ENCODE results near the gene FGD3. TPM values are rescaled to one million over a fixed set of nuclear protein-coding genes. Genes with fewer than 3 reads are reported as not detected.

FGD3 gene
- total and polyA plus RNA-seq, 4 donors = 6.1 to 45.9 (median 17.6) TPM

DNA sequence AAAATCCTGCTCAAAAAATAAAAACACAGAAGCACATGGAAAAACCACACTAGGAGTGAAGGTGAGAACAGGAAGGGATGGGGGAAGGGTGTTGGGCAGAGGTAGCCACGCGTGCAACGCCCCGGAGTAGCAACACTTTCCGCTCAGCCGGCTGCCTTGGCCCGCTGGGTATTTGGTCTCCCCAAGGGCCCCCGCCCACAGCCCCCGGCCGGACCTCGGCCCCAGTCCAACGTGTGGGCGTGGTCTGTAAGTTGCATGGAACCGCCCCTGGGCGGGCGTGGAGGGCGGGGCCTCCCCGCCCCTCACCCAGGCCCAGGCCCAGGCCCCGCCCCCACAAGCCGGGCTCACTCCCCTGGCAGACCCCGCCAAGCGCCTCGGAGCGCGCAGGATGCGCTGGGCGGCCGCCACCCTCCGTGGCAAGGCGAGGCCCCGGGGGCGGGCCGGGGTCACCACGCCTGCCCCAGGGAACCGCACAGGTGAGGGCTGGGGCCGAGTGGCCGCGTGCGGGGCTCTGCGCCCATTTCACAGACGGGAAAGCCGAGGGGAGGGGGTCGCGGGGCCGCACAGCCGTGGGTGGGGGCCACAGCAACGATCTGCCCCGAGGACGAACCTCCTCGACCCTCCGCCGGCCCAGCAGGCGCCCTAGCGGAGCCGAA, 111.2 kb downstream of the FGD3 start, which contains the start of gene SUSD3:
Gene SUSD3 (plus strand): TSS at position 347 of the 656 bp plus-strand sequence. CDS start 42 bp downstream, at position 389.
- H3K27ac ChIP-seq (ENCODE audit: low read depth in 1 of 2, low read length in 1 of 2) = peak within 1 kb of the TSS in 1 of 2 donors; percentile 32
- WGBS, 2 donors = 2% methylated on average over 41 to 55 of the region's 55 CpGs
- ATAC-seq (ENCODE audit: insufficient read depth, low FRiP score) (peak; percentile 74), DNase-seq (peak; percentile 74 to 87 (median 81))
- TF ChIP-seq CTCF (IDR thresholded peaks at IDR 0.05; ENCODE audit: control extremely low read depth, extremely low read depth) = no peak
- H3K9me3 ChIP-seq (ENCODE audit: control insufficient read depth in 4 of 4, insufficient read depth in 3 of 4, low read length in 3 of 4) = no peaks in the 10 kb centered on the region
- H3K36me3 ChIP-seq (ENCODE audit: control insufficient read depth in 4 of 4, insufficient read depth in 4 of 4, low read length in 4 of 4) = no peaks in the 10 kb centered on the region
- H3K27me3 ChIP-seq (ENCODE audit: control insufficient read depth in 3 of 3, insufficient read depth in 3 of 3, low read length in 2 of 3) = no peaks in the 10 kb centered on the region
- peaks cover 0 to 4% (median 3%) of the 10 kb centered on the region in 5 donors for H3K4me1 ChIP-seq (ENCODE audit: control insufficient read depth in 5 of 5, insufficient read depth in 5 of 5, low read length in 5 of 5)
- peak within 1 kb of the TSS; percentile 25 for H3K4me3 ChIP-seq
- H3K9ac ChIP-seq (ENCODE audit: insufficient read depth in 1 of 2, low read length in 2 of 2) = no peak within 1 kb of the TSS

DNA sequence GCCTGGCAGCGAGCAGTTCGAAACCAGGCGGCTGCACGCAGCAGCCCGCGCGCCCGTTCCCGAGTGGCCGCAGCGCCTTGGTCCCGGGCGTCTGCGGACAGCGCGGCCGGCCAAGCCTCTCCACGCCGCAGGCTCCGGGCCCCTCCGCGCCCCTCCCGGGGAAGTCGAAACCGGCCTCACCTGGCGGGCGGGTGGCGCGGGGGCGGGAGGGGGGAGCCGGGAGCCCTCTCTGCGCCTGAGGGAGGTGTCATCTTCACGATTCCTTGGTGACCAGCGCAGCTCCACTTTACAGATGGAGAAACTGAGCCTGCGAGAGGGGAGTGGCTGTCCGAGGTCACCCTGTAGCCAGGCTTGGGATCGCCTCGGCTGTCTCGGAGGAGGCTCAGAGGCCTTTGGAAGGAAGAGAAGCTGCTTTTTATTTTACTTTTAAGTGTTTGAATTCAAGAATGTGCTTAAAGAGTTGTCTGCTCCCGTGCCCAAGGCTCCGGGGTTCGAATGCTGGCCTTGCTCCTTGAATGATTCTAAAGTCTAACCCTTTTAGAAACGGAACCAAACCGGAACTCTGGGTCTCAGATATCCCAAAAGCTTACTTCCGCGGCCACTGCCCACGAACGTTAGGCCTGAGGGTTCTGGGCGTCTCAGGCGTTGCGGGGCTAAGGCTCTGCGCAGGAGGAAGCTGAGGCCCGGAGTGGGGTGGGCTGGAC, 111.8 kb downstream of the FGD3 start:
- H3K9ac ChIP-seq (ENCODE audit: insufficient read depth in 1 of 2, low read length in 2 of 2) = no peak overlapping the region

DNA sequence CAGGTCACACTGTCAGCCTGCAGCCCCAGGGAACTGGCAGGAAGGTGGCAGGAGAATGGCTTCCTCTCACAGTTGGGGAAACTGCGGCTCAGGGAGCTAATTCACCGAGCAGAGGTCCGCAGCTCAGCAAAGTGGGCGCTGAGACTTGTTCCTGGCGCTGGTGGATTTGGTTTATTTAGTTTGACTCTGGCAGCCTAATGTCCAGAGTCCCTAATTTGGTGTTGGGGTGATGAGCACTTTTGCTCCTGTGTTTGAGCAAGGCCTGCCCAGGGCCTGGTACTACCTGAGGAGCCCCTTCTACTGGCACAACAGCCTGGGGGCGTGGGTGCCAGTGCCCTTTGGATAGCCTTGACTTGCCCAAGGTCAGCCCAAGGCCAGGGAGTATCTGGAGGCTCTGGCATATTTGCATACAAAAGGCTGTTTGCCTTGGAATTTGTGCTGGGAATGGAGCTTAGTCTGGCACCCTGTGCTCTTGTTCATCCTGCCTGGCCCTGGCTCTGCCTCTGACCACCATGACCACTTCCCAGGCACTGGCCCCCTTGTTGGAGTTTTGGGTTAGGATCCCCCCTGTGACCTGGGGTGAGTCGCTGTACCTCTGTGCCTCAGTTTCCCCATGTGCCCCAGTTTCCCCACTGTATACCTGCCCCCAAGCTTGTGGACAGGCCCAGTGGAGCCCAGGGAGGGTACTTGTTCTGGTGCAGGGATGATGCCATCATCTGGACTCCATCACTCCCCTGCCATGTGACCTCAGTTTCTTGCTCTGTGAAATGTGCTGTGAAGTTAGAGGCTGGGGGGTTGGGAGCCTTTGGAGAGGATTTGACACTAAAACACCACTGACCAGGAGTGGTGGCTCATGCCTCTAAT, 112.6 kb downstream of the FGD3 start:
- H3K27ac ChIP-seq (ENCODE audit: low read depth in 1 of 2, low read length in 1 of 2) = no peak overlapping the region

More for the DNA sequence above, 111.8 kb downstream of the FGD3 start:
- Histone ChIP-seq H3K4me1 (ENCODE audit: control insufficient read depth in 5 of 5, insufficient read depth in 5 of 5, low read length in 5 of 5) (peaks cover 0 to 3% (median 0%) of the 10 kb centered on the region in 5 donors), H3K36me3 (ENCODE audit: control insufficient read depth in 4 of 4, insufficient read depth in 4 of 4, low read length in 4 of 4) (no peaks in the 10 kb centered on the region), H3K27me3 (ENCODE audit: control insufficient read depth in 3 of 3, insufficient read depth in 3 of 3, low read length in 2 of 3) (no peaks in the 10 kb centered on the region), H3K4me3 (peak overlapping the region; percentile 25), H3K9me3 (ENCODE audit: control insufficient read depth in 4 of 4, insufficient read depth in 3 of 4, low read length in 3 of 4) (no peaks in the 10 kb centered on the region), H3K27ac (ENCODE audit: low read depth in 1 of 2, low read length in 1 of 2) (peak overlapping the region in 1 of 2 donors; percentile 32)
- WGBS, 2 donors = 11 to 22% methylated on average over 45 to 53 of the region's 53 CpGs
- ATAC-seq (ENCODE audit: insufficient read depth, low FRiP score) = peak; percentile 7
- DNase-seq = no peak
- no peak for TF ChIP-seq CTCF (IDR thresholded peaks at IDR 0.05; ENCODE audit: control extremely low read depth, extremely low read depth)

More for the DNA sequence above, 112.6 kb downstream of the FGD3 start:
- Histone ChIP-seq H3K9ac (ENCODE audit: insufficient read depth in 1 of 2, low read length in 2 of 2) (no peak overlapping the region), H3K27me3 (ENCODE audit: control insufficient read depth in 3 of 3, insufficient read depth in 3 of 3, low read length in 2 of 3) (no peaks in the 10 kb centered on the region), H3K36me3 (ENCODE audit: control insufficient read depth in 4 of 4, insufficient read depth in 4 of 4, low read length in 4 of 4) (no peaks in the 10 kb centered on the region), H3K4me3 (no peak overlapping the region), H3K9me3 (ENCODE audit: control insufficient read depth in 4 of 4, insufficient read depth in 3 of 4, low read length in 3 of 4) (no peaks in the 10 kb centered on the region), H3K4me1 (ENCODE audit: control insufficient read depth in 5 of 5, insufficient read depth in 5 of 5, low read length in 5 of 5) (peaks cover 0 to 6% (median 0%) of the 10 kb centered on the region in 5 donors)
- ATAC-seq (ENCODE audit: insufficient read depth, low FRiP score) (no peak), DNase-seq (no peak)
- WGBS, 2 donors = 48 to 78% methylated on average over 7 of the region's 7 CpGs
- TF ChIP-seq CTCF (IDR thresholded peaks at IDR 0.05; ENCODE audit: control extremely low read depth, extremely low read depth) = no peak

All from lung (tissue), 12 donors.